K562 treated with DMSO at 1 percent for 4 hours (cell line): ENCODE data around the gene MSANTD1. TPM values are rescaled to one million over a fixed set of nuclear protein-coding genes. Genes with fewer than 3 reads are reported as not detected.

Experiments
- total RNA-seq: library from RNA; unstranded; fragments of 300-600 nt; gene quantifications from 2 replicates; pipeline ENCODE4 v1.2.3, GENCODE V29; 2022; ENCODE audit not compliant: insufficient read depth

The MSANTD1 gene
- total RNA-seq: 0.82 and 1.3 TPM in 2 replicates

GRCh38 chr4:3248811-3249661 lies at the start of gene MSANTD1:
Gene MSANTD1 (plus strand): TSS chr4:3249159. CDS start chr4:3249223, 64 bp downstream.

GRCh38 chr4:3292571-3293400 lies 43.8 kb downstream of the MSANTD1 start, which contains the start of gene RGS12:
Gene RGS12 (plus strand): TSS chr4:3293021. CDS start chr4:3316171, 23,150 bp downstream.

Other genes starting within 250 kb of the MSANTD1 start
- gene HTT-AS, start 174.6 kb upstream of the MSANTD1 start, total RNA-seq: not detected in 2 replicates
- gene HTT, start 174.5 kb upstream of the MSANTD1 start, total RNA-seq: 15.9 and 18.6 TPM in 2 replicates
- gene RGS12, start 43.9 kb downstream of the MSANTD1 start, total RNA-seq: 12.3 and 31.6 TPM in 2 replicates
- 0.44 TPM in 1 of 2 replicates, not detected in the other for gene HGFAC, start 192.8 kb downstream of the MSANTD1 start, total RNA-seq
- not detected in 2 replicates for gene DOK7, start 214.1 kb downstream of the MSANTD1 start, total RNA-seq